GM21825 (cell line): ENCODE measurements around the gene SYK.
"Not testable (repeated sequence)": the region's sequence is repeated elsewhere in the genome, so short reads cannot be mapped to it uniquely, and the experiment has no call there.

Experiments used
- ATAC-seq: cut with Tn5 transposase; IDR thresholded peaks from one replicate; pipeline ENCODE4 v1.9.1; 2021; ENCODE audit warnings: mild to moderate bottlenecking, moderate library complexity; ENCODE audit not compliant: unreplicated experiment

SYK gene

GRCh38 chr9:90872835-90873294 is 71.2 kb downstream of the SYK start:
- no peak for ATAC-seq

GRCh38 chr9:90873422-90873821 is 71.8 kb downstream of the SYK start:
- no peak for ATAC-seq

GRCh38 chr9:90874194-90874593 is 72.6 kb downstream of the SYK start:
- ATAC-seq: no peak

GRCh38 chr9:90878562-90878961 is 76.9 kb downstream of the SYK start:
- ATAC-seq: no peak

GRCh38 chr9:90880066-90880465 is 78.4 kb downstream of the SYK start:
- no peak for ATAC-seq

GRCh38 chr9:90880669-90881068 is 79.0 kb downstream of the SYK start:
- ATAC-seq: no peak

GRCh38 chr9:90881648-90882047 is 80.0 kb downstream of the SYK start:
- peak; percentile 77 for ATAC-seq

- ATAC-seq: no peak
These were observed 81.5 kb downstream of the SYK start for GRCh38 chr9:90882991-90883600.

GRCh38 chr9:90883661-90884060 is 82.0 kb downstream of the SYK start:
- ATAC-seq: no peak

GRCh38 chr9:90884178-90884577 is 82.6 kb downstream of the SYK start:
- no peak for ATAC-seq

- not testable (repeated sequence) for ATAC-seq
These were observed 85.2 kb downstream of the SYK start for GRCh38 chr9:90886868-90887267.

GRCh38 chr9:90888941-90889340 is 87.3 kb downstream of the SYK start:
- no peak for ATAC-seq

GRCh38 chr9:90890146-90890810 is 88.7 kb downstream of the SYK start:
- ATAC-seq: no peak

- ATAC-seq: no peak
These were observed 89.9 kb downstream of the SYK start for GRCh38 chr9:90891308-90892040.

GRCh38 chr9:90892918-90893317 is 91.3 kb downstream of the SYK start:
- no peak for ATAC-seq

GRCh38 chr9:90893706-90894105 is 92.1 kb downstream of the SYK start:
- no peak for ATAC-seq

GRCh38 chr9:90894986-90895687 is 93.5 kb downstream of the SYK start:
- no peak for ATAC-seq

GRCh38 chr9:90895786-90896185 is 94.2 kb downstream of the SYK start:
- ATAC-seq: no peak

GRCh38 chr9:90896231-90896630 is 94.6 kb downstream of the SYK start:
- ATAC-seq: no peak

GRCh38 chr9:90898228-90898627 is 96.6 kb downstream of the SYK start:
- ATAC-seq: no peak

GRCh38 chr9:90899287-90899686 is 97.7 kb downstream of the SYK start:
- no peak for ATAC-seq
